HG03103 (cell line): ENCODE data around the gene ATG16L1.
A peak's percentile ranks its signal among the peaks of the same experiment; 100 is the strongest.
"Not testable (repeated sequence)": the region's sequence is repeated elsewhere in the genome, so short reads cannot be mapped to it uniquely, and the experiment has no call there.

Experiments
- ATAC-seq: cut with Tn5 transposase; IDR thresholded peaks from one replicate; pipeline ENCODE4 v1.9.1; 2021; ENCODE audit warnings: low read depth; ENCODE audit not compliant: unreplicated experiment

The ATG16L1 gene

DNA sequence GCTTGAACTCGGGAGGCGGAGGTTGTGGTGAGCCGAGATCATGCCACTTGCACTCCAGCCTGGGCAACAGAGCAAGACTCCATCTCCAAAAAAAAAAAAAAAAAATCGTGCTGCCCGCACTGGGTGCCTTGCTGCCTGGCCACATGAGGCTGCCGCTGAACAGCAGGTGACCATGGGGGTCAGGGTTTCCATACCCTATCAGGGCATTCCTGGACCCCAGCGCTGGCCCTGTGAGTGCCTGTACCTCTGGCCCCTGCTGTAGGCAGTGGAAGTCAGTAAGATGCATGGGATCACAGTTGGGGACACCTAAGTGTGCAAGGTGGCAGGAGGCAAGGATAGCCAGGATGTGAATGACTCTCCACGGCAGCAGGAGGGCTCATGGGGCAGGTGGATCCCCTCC, 75.0 kb downstream of the ATG16L1 start:
- no peak for ATAC-seq

DNA sequence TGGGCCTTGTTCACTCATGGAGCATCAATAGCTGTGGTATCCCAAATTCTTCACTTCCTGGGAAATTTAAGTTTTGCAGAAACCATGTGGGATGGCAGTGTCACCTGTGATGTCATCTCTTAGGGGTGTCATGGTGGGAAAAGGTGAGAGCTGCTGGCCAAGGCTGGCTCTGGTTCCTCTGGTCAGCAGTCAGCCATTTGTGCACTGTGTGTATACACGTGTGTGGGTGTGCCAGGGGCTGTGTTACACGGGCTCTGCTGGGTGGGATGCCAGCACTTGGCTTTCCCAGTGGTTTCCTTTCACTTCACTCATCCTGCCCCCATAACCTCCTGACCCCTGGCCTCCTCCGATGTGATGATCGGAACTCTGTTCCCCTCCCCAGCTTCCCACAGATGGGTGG, 77.4 kb downstream of the ATG16L1 start:
- no peak for ATAC-seq

DNA sequence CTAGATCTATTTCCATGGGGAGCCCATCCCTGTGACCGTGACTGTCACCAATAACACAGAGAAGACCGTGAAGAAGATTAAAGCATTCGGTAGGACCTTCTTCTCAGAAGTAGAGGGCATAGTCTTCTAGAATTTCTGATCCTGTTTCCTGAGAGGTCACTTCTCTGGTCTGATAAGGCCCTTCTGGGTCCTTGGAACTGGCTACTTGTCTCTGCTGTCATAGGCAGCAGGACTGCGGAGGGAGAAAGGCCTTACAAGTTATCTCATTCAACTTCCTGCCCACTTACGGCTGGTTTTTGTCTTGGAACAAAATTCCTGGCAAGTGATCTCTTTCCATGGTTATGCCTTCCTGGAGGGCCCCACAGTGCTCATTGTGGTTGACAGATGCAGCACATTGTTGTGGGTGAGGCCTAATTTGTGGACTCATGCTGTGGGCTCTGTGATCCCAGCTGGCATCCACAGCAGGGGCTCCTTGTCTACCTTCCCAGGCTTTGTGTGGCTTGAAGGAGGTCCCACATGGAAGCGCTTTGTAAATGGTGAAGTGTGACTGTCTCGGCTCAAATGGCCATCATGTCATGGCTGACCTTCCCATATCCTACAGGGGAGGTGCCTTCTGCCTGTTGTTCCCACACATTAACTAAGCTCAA, 78.1 kb downstream of the ATG16L1 start:
- no peak for ATAC-seq

DNA sequence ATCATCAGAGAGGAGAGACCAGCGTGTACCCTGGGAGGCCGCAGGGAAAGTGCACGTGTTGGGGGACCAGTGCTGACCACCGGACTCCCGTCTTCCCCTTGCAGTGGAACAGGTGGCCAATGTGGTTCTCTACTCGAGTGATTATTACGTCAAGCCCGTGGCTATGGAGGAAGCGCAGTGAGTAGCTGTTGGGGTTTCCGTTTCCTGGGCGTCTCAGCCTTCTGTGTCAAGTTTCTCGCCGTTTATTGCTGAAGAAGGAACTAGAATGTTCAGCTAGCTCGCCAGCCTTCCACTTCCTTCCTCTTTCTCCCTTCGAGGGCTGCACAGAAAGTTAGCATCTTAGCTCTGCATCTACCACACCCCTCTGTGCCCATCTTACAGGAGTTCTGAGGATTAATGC, 80.1 kb downstream of the ATG16L1 start:
- ATAC-seq = peak; percentile 90

DNA sequence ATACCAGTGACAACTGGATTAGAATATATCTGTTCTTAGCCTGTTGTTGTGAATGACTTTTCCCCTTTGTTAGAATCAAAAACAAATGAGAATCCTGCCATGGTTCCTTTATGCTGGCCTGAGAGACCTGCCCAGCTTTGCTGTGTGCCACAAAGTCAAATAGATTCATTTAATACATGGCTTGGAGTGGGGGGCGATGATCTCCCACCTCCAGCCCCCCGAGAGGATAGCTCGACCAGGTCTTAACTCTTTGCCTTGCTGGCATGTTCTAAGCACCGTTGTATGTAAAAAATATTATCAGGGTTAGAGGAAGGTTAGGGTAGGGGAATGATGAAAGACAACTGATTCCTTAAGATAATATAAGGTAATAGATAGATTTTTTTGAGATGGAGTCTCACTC, 80.7 kb downstream of the ATG16L1 start:
- no peak for ATAC-seq

DNA sequence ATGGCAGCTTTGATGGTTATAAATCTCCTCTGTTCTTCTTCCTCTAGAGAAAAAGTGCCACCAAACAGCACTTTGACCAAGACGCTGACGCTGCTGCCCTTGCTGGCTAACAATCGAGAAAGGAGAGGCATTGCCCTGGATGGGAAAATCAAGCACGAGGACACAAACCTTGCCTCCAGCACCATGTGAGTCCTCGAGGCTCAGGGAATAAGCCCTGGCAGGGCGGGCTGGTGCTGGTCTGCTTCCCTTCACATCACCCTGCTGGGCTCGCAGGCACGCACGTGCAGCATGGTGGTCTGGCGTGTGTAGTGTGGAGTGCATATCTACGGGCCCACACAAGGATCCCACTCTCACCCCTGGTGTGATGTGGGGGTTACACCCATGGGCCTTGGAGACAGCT, 83.4 kb downstream of the ATG16L1 start:
- no peak for ATAC-seq

DNA sequence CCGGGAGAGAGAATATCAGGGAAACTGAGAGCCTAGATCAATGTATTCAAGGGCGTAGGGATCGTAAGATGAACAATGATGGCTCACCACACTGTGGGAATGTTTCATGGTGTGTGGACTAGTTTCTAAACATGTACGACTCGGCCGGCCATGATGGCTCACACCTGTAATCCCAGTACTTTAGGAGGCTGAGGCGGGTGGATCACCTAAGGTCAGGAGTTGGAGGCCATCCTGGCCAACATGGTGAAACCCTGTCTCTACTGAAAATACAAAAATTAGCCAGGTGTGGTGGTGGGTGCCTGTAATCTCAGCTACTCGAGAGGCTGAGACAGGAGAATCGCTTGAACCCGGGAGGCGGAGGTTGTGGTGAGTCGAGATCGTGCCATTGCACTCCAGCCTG, 84.6 kb downstream of the ATG16L1 start:
- ATAC-seq = not testable (repeated sequence)

DNA sequence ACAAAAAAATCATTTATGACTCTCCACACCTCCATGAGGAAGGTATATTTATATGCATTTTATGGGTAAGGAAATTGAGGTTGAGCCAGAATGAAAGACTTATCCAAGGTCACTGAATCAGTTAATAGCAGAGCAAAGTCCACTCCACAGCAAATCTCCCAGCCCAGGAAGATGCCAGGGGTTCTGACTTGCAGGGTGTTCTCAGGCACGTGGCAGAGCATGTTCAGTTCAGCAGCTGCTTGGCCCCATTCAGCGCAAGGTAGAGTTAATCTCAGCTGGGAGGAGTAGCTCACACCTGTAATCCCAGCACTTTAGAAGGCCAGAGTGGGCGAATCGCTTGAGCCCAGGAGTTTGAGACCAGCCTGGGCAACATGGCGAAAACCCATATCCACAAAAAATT, 85.1 kb downstream of the ATG16L1 start:
- no peak for ATAC-seq

DNA sequence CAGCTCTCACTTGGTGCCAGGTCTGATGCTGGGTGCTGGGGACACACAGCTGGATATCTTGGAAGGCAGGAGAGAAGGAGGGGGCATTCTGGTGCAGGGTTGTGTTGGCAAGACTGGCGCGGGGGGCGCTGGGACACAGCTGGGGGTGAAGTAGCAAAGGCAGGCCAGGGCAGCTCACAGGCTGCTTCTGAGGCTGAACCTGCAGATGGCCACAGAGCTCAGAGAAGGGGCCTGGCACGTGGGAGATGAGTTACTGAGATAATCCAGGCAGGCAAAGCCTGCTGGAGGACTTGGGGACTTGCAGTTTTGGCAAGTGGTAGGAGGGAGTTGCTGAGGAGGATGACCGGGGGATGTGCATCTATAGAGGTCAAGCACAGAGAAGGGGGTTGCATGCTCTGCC, 86.6 kb downstream of the ATG16L1 start:
- no peak for ATAC-seq

DNA sequence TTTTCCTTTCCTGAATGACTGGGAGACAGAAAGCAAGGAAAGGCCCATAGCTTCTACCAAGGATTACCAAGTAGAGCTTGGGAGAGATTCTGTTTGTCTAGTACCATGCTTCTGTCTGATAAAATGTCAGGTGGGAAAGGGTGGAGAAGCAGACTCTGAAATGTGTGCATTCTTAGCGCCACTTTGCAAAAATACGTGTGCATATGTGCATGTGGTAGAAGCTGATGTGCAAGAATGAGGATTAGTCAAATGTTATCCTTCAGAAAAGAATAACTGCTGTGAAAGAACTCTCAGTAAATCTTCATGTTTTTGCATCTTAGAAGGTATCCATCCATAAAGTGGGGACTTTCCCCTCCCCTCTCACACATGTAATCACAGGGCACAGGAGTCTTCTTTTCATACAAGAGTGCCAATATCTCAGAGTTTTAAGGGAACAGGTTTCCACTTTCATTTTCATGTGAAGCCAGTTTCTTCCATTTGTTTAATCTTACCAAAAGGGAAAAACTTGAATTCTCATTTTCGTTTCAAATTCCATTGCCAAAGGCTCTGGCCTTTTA, 87.4 kb downstream of the ATG16L1 start:
- no peak for ATAC-seq

DNA sequence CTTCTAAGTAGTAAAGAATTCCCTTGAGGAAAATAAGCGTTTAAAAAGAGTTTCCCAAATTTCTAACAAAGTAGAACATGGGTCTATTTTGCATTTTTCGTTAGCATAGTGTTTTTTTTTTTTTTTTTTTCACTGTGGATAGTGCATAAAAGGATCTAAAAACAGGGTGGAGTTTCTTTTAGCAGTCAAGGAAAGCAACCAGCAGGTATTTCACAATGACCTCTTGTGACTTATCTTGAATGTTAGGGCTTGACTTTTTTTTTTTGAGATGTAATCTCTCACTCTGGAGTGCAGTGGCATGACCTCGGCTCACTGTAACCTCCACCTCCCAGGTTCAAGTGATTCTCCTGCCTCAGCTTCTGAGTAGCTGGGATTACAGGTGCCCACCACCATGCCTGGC, 88.0 kb downstream of the ATG16L1 start:
- ATAC-seq = no peak

DNA sequence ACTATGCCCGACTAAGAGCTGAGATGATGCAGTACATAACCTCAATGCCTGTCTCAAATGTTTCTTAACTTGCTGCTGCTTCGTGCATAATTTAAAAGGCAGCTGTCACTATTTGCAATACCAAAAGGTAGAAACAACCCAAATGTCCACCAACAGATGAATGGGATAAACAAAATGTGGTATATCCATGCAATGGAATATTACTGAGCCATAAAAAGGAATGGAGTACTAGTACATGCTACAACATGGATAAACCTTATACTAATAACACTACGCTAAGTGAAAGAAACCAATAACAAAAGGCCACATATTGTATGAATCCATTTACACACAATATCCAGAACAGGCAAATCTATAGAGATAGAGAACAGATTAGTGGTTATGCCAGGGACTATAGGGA, 89.8 kb downstream of the ATG16L1 start:
- ATAC-seq = no peak

DNA sequence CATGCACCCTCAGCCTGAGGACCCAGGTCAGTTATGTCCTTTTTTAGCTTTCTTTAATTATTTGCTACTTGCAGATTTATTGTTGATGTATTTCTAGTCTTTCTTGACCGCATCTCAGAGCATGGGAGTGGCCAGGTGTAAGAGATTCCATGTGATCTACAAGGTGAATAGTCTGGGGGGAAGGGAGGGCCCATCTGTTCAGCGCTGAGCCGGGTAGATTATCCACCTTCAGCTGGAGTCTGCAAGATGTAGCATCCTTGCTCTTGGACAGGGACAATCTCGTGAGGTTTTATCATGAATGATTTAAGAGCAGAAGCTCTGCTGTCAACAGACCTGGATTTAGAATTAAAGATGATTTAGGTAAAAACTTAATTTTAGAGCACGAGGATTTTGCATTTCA, 90.8 kb downstream of the ATG16L1 start:
- no peak for ATAC-seq

DNA sequence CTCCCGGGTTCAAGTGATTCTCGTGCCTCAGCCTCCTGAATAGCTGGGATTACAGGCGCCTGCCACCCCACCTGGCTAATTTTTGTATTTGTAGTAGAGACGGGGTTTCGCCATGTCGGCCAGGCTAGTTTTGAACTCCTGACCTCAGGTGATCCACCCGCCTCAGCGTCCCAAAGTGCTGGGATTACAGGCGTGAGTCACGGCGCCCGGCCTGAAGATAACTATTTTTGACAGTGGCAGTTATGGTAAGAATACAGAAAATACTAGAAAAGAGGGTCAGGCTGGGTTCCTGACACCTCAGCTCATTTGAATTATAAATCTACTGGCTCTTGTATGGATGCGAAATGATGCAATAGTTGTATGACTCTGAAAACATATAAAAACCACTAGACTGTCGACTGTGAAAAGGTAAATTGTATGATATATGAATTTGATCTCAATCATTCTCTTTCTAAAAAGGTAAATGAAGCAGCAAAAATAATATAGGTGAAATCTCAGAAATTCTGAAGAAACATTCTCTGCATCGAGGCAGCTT, 91.8 kb downstream of the ATG16L1 start:
- no peak for ATAC-seq
